HL-60 (cell line): ENCODE measurements around the gene ANKAR.

Experiments used
- DNase-seq, 2 experiments: peaks; one replicate each; pipeline ENCODE4 v3.0.0-alpha.2; 2010 to 2020; ENCODE audit warnings: low read depth in 1 of 2, low spot score in 1 of 2
- H3K27ac ChIP-seq: fragments of 250-450 bp; sonication (Bioruptor Pico); replicated peaks from 2 replicates; pipeline ENCODE4 v1.5.1; 2020; ENCODE audit warnings: mild to moderate bottlenecking, moderate library complexity
- H3K27me3 ChIP-seq: fragments of 250-450 bp; sonication (Bioruptor Pico); 2 replicates; pipeline ENCODE4 v1.5.1; 2021; ENCODE audit warnings: mild to moderate bottlenecking, moderate library complexity; ENCODE audit not compliant: insufficient read depth, poor library complexity, severe bottlenecking
- H3K4me3 ChIP-seq: replicated peaks from 2 replicates; pipeline ENCODE4 v1.5.1; 2011; ENCODE audit warnings: mild to moderate bottlenecking, control low read depth, low read length; ENCODE audit not compliant: insufficient read depth
- CTCF ChIP-seq: IDR thresholded peaks from one replicate; pipeline ENCODE4 v1.5.1; 2011; ENCODE audit warnings: low read length, control low read depth, inconsistent platforms; ENCODE audit not compliant: insufficient read depth
- GABPA ChIP-seq: IDR thresholded peaks from 2 replicates; pipeline ENCODE4 v1.6.1; 2012; ENCODE audit warnings: low read depth
- POLR2AphosphoS5 ChIP-seq: IDR thresholded peaks from 2 replicates; pipeline ENCODE4 v1.6.1; 2012; ENCODE audit warnings: low read depth
- REST ChIP-seq: IDR thresholded peaks from 2 replicates; pipeline ENCODE4 v1.6.1; 2012; ENCODE audit warnings: low read depth; ENCODE audit not compliant: insufficient replicate concordance
- SPI1 ChIP-seq: IDR thresholded peaks from 2 replicates; pipeline ENCODE4 v1.6.1; 2012; ENCODE audit warnings: low read depth, mild to moderate bottlenecking, borderline replicate concordance

ANKAR gene

GRCh38 chr2:189681903-189682302 is 7.4 kb downstream of the ANKAR start:
- no peak for TF ChIP-seq REST
- no peak for TF ChIP-seq SPI1
- TF ChIP-seq CTCF, result no peak
- no peak for TF ChIP-seq POLR2AphosphoS5
- no peak for TF ChIP-seq GABPA
- Histone ChIP-seq H3K27me3 (no peaks in the 10 kb centered on the region), H3K27ac (no peak overlapping the region), H3K4me3 (no peak overlapping the region)
- no peak for DNase-seq

- DNase-seq, result no peak
- TF ChIP-seq POLR2AphosphoS5 (no peak), CTCF (no peak), SPI1 (no peak), GABPA (no peak), REST (no peak)
- Histone ChIP-seq H3K4me3 (no peak overlapping the region), H3K27me3 (no peaks in the 10 kb centered on the region), H3K27ac (no peak overlapping the region)
Measured at GRCh38 chr2:189683348-189683747, 8.9 kb downstream of the ANKAR start.

GRCh38 chr2:189684811-189685210 is 10.3 kb downstream of the ANKAR start:
- Histone ChIP-seq H3K4me3 (no peak overlapping the region), H3K27ac (no peak overlapping the region), H3K27me3 (no peaks in the 10 kb centered on the region)
- no peak for DNase-seq
- TF ChIP-seq SPI1 (no peak), GABPA (no peak), POLR2AphosphoS5 (no peak), CTCF (no peak), REST (no peak)
